ENCODE measurements around the gene NPB.

DNA sequence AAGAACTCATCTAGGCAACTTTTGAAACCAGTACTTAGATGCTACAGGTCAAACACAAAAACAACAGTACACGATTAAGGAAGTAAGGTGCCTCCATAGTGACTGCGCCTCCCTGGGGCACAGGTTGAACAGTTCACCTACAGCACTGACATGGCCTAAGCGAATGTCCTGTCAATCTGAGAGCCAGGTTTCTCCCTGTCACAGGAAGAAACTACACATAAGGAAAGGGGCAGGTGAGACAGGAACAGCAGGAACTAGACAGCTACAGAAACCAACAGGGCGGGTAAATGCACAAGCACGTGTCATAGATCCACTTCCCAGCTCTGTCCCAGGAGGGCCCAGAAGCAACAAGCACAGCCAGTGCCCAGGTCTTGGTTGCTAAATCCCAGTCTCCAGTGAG lies 22.9 kb upstream of the NPB start:
- TF ChIP-seq POLR2A (IDR thresholded peaks at IDR 0.05) (no peak), CTCF (IDR thresholded peaks at IDR 0.05) (no peak)
